ENCODE results near the gene EDRF1.

- TF ChIP-seq NR2C2 (CRISPR knock-in tag; IDR thresholded peaks at IDR 0.05) (no peak), MXD4 (CRISPR knock-in tag; IDR thresholded peaks at IDR 0.05; ENCODE audit: borderline replicate concordance) (no peak), STAT6 (CRISPR knock-in tag; conservative IDR thresholded peaks at IDR 0.05; ENCODE audit: low read depth) (no peak), USF1 (CRISPR knock-in tag; IDR thresholded peaks at IDR 0.05) (no peak), CTCF (IDR thresholded peaks at IDR 0.05) (no peak), AFF4 (CRISPR knock-in tag; IDR thresholded peaks at IDR 0.05; ENCODE audit: borderline replicate concordance) (no peak), TEAD4 (CRISPR knock-in tag; IDR thresholded peaks at IDR 0.05) (no peak), CBFB (CRISPR knock-in tag; IDR thresholded peaks at IDR 0.05; ENCODE audit: low read depth) (no peak), NR3C1 (CRISPR knock-in tag; conservative IDR thresholded peaks at IDR 0.05; ENCODE audit: low read depth) (no peak)
Observed at GRCh38 chr10:125756853-125757487, 37.5 kb downstream of the EDRF1 start.
